SK-N-DZ (cell line): Measurements from ENCODE around the gene FLAD1. TPM values are rescaled to one million over a fixed set of nuclear protein-coding genes. Genes with fewer than 3 reads are reported as not detected.

ENCODE experiments used
- DNase-seq: peaks from one replicate; pipeline ENCODE4 v3.0.0-alpha.2; 2015; ENCODE audit warnings: low spot score
- polyA plus RNA-seq, 2 experiments: library from polyadenylated mRNA; depleted of rRNA; stranded (reverse); fragments of >200 nt; gene quantifications; 2 replicates each; pipeline ENCODE4 v1.2.3, GENCODE V29; 2014

Gene FLAD1
- 133 and 172 TPM in 2 replicates for polyA plus RNA-seq (2014; cell fraction: cytosol; rRNA removed)
- polyA plus RNA-seq (2014; cell fraction: nucleus; rRNA removed): 243 and 343 TPM in 2 replicates

DNA sequence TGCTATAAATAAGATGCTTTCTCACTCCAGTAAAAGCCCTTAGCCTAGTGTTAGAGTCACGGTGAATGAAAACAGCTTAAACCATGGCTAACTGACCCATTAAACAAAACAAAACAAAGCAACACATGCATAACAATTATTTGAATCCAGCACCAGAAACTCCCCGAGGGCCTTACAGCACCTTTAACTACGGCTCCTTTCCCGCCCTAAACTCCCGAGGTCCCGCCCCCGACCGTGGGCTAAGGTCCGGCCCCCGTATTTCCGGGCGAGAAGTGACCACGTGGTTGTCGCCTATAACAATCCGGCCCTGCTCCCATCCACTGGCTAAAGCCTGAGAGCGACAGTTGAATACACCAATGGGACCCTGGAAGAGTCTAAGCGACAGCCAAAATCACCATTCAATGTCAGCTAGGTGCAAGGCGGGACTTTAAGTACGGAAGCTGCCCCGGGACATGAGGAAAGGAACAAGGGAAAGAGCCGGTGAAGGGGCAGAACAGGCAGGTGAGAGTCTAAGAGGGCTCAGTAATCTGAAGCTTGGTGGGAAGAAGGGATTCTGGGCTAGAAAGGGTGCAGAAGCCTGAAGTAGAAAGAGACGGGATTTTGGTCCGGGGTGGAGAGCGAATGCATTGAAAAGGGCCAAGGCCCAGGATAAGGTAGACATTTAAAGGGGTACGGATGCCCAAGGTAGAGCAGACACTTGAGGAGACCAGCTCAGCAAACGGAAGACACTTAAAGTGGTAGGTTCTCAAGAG lies at the start of gene FLAD1:
Gene FLAD1 (plus strand): TSS at position 448 of the 752 bp plus-strand sequence. CDS start 351 bp downstream, outside the sequence.
- DNase-seq: peak; percentile 100

DNA sequence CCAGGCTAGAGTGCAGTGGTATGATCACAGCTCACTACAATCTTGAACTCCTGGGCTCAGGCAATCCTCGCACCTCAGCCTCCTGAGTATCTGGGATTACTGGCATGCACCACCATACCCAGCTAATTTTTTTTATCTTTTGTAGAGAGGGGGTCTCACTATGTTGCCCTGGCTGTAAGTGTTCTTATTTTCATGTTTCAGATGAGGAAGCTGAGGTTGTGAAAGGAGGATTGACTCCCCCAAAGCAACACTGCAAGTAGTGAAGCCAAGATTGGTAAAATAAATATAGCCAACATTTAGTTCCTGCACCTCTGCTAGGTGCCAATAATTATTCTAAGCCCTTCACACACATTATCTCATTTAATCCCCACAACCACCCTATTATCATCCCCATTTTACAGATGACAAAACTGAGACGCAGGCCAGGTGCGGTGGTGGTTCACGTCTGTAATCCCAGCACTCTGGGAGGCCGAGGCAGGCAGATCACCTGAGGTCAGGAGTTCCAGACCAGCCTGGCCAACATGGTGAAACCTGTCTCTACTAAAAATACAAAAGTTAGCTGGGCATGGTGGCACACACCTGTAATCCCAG lies 48.7 kb upstream of the FLAD1 start:
- DNase-seq: no peak

DNA sequence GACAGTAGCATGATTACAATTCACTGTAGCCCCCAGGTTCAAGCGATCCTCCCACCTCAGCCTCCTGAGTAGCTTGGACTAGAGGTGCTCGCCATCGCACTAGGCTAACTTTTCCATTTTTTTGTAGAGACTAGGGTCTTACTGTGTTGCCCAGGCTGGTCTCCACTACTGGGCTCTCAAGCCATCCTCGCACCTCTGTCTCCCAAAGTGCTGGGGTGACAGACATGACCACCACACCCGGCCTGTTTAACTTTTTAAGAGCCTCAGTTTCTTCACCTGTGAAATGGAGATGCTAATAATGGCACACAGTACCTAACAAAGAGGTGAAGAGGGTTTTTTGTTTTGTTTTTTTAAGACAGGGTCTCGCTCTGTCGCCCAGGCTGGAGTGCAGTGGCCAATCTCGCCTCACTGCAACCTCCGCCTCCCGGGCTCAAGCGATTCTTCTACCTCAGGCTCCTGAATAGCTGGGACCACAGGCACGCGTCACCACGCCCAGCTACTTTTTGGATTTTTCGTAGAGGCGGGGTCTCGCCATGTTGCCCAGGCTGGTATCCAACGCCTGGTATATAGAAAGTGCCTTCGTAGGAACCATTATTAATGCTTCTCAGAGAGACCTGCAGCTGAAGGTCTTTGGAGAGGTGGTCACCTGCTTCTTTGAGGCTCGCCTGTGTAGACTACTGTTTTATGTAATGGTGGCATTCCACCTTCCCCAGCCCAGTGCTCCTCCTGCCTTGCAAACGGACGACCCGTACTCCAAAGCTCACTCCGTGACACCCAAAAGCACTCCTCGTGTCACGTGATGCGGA lies 47.2 kb upstream of the FLAD1 start:
- DNase-seq: no peak

DNA sequence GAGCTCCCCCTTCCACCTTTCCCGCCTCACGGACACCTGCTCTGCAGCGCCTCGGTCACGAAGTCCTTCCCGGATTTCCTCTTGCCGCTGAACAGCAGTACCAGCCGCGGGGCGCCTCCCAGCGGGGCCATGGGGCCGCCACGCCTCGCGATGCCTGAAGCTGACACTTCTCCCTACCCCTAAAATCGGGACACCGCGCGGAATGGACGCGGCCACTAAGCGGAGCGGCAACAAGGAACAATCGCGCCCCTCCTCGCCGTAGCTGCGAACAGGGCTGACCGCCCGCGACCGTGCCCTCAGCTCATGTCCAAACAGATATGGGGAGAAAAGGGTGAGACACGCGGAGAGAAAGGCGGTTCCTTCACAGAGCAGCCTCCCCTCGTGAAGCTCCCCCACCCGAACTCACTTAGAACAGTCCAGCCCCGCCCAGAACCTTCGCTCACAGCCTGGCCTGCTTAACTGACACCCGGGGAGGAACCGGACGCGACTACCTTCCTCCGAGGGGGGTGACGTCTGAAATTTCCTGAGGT lies 46.5 kb upstream of the FLAD1 start, which contains the start of gene PMVK:
Gene PMVK (minus strand): TSS at position 165 of the 530 bp plus-strand sequence. CDS start 34 bp downstream, at position 131.
- peak; percentile 97 for DNase-seq

DNA sequence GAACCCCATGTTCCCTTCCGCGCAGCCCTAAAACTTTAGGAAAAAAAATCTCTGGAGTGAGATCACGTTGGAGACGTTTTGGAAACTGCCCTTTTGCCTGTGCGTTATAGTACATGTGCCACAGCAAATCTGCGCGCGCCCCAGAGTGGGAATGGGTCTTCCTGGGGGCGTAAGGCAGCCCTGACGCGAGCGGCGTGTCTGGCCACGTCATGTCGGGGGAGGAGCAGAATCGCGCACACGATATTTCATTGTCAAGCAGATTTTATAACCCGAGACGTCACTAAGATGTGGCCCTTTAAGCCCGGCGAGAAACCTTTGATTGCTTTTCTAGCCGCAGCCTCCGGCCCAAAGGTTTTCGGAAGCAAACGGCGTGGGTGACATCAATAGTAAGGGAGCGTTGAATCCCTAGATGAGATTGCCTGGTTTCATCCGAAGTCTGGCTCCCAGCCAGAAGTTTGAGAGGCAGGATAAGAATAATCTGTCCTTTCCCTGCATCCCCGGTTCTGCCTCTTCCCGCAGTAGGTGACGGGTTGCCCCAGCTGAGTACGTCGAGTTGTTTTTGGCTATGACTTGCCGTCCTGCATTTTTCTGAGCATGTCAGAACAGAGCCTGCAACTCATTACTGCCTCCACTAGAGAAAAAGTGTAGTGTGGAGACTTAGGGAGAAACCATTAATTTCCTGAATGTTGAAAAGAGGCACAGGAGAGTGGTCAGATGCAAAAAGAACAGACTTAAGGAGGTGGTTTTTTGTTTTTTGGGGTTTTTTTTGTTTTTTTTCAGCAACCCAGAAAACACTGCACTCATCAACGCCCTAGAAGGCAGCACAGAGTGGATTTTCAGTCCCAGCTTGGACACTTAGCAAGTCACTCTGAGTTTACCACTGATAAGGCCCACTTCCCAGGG lies 45.8 kb upstream of the FLAD1 start:
- DNase-seq: peak; percentile 95

DNA sequence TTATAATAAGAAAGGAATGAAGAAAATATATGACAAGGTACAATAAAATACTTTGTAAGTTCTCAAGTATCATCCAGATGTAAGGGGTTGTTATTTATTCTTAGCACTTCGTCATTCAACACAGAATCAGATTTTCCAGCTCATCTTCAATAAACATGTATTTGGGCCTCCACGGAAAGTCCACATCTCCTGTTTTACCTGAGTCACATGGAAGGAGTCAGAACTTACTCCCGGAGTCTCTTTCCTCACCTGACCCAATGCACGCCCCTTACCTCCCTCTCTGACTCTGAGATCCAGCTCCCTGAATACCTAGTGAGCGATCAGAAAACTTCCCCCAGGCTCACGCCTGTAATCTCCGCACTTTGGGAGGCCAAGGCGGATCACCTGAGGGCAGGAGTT lies 45.2 kb upstream of the FLAD1 start:
- DNase-seq: no peak

DNA sequence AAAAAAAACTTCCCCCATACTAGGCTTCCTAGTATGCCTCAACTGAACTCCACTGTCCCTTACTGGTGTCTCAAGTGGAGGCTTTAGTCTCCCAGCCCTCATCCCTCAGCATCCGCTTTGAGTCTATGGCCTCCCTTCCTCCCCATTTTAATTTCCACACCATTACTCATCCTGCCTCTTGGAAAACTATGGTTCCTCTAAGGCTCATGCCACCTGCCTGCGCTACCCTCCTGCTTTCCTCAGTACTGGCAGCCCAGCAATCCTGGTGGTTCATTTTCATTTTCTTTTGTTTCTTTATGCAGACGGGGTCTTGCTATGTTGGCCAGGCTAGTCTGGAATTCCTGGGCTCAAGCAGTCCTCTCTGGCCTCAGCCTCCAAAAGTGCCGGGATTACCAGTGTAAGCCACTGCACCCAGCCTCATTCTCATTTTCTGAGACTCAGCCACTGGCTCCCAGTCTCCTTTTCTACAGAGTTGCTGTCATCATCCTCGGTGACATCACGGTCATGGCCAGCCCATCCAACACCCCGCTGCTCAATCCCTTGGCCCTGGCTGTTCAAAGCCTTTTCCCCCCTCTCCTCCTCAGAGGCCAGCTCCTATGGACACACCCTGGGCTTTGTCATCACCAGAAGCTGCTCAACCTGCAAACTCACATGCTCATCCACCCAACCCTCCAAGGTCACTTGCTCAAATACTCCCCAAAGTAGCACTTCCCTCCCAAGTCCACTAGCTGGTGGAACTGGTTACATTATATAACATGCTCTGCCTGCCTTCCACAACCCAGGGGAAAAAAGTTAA lies 44.3 kb upstream of the FLAD1 start:
- DNase-seq: no peak

DNA sequence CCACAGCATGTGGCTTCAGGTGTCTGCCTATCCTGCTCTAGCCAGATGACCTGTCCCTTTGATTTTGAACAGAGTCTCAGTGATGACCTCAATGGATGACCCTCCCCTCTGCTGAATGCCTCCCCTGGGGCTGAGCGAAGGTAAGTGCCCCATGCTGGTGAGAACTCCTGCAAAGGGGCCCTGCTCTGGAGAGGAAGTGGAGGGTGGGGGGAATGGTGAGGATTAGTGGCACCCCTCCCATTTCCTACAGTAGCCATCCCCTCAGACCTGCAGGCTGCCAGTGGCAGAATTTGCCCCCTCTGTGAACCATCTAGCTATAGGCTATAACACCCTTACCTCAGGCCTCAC lies 43.0 kb upstream of the FLAD1 start:
- no peak for DNase-seq

DNA sequence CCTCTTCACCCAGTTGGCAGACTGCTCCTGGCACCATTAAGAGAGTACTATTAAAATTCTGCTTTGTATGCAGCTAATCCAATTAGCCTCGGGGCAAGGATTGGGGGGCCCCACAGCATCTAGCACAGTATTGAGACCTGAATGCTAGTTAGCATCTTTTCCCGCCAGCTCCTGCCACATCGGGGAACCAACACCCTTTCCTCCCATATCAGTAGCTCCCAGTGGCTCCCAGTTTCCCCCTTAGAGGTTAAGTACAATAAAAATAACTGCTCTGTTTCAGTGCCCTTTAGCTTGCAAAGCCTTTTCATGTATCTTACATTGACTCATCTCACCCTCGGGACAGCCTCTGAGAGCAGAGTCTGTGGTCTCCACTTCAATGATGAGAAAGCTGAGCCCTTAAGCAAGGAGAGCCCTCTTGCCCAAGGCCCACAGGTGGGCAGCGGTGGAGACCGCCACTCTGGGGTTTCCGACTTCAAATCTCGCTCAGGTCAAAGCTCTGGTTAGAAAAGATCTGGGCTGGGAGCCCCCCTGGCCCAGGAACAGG lies 42.4 kb upstream of the FLAD1 start:
- DNase-seq: no peak

DNA sequence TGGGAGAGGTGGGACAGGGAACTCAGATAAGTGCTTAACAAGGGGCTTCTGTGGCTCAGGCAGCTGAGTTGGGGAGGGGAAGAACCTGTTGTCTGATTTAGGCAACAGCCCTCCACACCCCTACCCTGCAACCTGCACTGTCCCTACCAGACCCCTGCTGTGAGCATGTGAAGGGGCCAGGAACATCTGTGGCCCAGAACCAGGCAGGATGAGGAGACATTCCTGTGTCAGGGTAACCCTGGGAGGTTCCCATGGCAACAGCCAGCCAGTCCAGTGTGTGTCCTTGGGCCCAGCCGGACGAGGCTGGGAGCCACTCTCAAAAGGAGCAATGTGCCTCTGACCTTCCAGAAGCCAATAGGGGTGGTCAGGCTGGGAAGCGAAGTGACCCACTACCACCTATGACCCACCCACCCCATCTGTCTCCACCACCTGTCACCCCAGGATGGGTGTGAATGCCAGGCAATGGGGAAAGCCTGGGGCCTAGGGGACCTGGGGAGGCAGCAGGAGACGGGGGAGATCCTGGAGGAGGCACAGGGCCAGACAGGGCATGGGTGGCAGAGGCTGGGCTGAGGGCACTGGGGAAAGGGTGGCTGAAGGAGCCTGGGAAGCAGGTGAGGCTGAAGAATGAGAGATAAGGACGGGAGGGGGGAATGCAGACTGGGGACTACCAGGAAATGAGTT lies 41.7 kb upstream of the FLAD1 start:
- peak; percentile 59 for DNase-seq

DNA sequence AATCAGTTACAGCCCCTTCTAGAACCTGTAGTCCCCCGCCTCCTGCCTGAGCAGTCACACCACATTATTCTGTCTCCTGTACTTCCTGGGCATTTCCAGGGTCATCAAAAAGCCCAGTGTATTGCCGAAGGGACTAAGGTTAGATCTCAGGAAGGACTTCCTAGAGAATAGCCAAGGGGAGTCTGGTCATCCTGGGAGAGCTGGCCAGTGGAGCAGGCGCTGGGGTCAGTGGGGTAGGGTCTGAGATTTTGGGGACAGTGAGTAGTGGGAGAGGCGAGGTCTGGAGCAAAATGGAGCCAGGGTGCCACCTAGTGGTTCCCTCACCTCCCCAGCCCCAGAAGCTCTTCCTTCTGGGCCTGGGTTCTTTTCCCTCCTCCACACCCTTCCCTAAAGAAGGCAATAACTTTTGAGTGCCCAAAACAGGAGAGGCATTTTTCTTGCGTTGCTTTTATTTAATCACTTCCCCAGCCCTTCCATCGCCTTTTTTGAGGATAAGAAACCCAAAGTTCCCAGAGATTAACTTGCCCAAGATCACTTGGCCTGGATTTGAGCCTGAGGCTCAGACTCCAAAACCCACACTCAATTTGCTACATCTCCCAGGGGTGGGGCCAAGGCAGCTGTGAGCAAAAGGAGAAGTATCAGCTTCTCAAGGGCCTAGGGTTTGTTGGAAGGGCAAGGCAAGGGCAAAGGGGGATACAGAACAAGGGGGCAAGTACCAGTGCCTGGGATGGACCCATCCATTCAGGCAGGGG lies 39.3 kb upstream of the FLAD1 start:
- peak; percentile 51 for DNase-seq

DNA sequence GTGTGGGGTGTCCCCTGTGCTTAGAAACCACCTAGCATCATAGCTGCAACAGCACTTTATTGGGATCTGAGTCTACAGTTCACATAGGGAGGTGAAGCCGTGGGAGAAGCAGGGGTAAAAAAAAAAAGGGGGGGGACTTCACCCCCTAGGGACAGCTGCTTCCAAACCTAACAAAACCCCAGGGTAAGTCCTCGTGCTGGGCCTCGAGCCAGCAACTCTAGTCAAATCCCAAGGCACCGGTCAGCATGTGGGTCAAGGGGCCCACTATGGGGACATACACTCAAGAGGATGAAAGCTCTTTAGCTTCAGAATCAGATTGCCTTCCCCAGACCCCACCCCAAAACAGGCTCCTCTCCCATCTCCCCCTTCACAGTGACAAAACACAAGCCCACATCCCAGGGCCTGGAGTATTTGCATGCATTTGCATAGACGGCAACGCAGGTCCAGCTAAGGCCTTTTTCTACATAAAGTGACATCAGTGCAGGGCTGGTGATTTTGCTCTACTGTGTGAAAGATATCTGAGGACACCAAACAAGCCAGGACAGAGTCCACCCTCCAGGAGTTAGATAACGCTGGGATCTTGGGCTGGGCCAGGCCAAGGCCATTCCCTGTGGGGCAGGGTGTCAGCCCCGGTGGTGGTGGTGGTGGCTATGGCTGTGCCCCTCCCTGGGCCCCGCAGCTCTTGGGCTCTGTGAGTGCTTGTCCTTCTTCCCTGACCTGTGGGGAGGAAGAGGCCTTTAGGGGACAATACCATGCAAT lies 38.6 kb upstream of the FLAD1 start:
- DNase-seq: no peak

DNA sequence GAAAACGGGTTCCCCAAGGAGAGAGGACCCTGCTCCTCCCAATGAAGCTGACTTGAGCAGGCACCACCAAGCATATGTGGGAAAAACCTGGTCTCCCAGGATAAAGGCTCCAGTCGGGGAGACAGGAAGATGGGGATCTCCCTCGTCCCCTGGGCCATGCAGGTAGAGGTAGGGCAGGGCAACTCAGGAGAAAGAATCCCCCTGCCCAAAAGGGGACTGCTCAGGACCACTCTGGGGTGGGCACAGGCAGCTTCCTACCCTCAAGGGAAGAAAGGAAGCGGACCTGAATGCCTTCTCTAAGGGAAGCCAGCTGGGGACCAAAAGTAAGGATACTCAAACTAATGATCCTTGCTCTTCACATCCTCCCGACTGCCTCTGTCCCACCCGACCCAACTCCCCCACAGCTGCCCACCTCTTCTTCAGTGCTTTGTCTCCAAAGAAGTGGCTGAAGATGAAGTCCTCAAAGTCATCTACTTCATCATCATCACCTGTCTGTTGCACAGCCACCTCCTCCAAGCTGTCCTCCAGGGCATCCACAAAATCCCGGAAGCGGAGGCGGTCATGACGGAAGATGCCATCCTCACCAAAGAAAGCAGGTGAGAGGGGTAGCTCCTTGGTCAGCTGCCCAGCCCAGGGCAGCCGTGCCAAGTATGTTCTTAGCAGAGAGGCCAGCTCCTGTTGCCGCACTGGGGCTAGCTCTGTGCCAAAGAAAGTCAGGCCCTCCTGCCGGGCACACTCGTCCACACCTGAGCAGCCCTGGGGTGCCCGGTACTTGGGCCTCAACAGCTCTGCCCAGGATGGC lies 37.8 kb upstream of the FLAD1 start:
- DNase-seq: no peak

DNA sequence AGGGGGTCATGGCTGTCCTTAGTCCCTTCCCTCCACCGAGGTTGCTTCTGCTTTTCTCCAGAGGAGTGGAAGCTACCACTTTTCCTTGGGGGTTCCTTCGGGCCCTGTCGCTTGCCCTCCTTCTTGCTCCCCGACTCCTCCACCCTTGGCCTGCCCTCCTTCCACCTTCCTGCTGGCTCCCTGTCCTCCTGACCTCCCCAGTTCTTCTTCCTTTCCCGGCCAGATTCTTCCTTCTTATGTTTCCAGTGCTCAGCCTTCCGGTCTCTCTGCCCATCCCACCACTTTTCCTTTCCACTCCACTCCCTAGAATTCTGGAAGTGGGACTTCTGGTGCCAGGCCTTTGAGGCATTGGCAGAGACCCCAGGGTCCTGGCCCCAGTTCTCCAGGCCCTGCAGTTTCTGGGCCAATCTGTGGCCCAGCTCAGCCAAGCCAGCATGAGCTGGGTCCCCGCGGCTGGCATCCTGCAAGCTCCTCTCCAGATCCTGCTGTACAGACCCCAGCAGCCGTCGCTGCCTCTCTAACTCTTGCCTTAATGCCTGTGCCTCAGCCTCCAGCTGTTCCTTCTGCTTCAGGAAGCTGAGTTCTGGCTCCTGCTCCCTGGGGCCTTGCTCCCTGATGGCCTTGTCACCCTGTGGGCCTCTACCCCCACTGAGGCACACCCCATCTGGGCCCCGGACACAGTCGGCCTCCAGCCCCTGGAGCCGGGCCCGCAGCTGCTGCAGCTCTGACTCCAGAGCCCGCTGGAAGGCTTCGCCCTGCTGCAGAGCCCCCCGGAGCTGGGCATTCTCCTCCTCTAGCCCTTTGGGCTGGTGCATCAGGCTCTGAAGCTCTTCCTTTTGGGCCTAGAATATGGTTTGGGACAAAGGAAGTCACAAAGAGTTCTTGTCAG lies 36.9 kb upstream of the FLAD1 start:
- no peak for DNase-seq

DNA sequence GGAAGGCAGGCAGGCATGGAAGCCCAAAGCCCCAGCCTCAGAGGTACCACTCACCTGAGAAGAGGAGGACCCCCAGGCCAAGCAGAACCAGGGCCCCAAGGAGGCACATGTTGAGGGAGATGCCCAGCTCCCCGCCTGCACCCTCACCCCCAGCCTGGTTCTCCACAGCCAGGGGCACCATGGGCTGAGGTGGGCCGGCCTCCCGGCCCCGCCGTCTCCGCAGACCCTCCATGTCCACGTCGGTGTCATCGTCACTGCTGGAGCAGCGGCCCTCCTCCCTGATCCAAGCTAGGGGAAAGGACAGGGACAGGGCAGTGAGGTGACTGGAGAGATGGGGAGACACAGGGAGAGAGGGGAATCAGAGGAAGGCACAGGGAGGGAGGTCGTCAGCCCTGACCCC lies 35.1 kb upstream of the FLAD1 start:
- DNase-seq: no peak
